ENCODE results near the gene PRSS22.

Gene PRSS22

GRCh38 chr16:2848933-2849725 lies 8.8 kb downstream of the PRSS22 start:
- DNase-seq = no peak

- no peak for DNase-seq
Observed at GRCh38 chr16:2846511-2847310, 11.3 kb downstream of the PRSS22 start.

GRCh38 chr16:2845116-2845515 lies 12.9 kb downstream of the PRSS22 start:
- no peak for DNase-seq

GRCh38 chr16:2843526-2843925 lies 14.4 kb downstream of the PRSS22 start:
- no peak for DNase-seq

GRCh38 chr16:2842340-2843000 lies 15.5 kb downstream of the PRSS22 start:
- no peak for DNase-seq

GRCh38 chr16:2841606-2842339 lies 16.2 kb downstream of the PRSS22 start:
- no peak for DNase-seq

GRCh38 chr16:2840914-2841313 lies 17.1 kb downstream of the PRSS22 start:
- no peak for DNase-seq

- DNase-seq = no peak
Observed at GRCh38 chr16:2839650-2840450, 18.1 kb downstream of the PRSS22 start.

- DNase-seq = peak; percentile 34 to 61
Observed at GRCh38 chr16:2838928-2839327, 19.0 kb downstream of the PRSS22 start.

GRCh38 chr16:2836646-2837508 lies 21.1 kb downstream of the PRSS22 start:
- DNase-seq = no peak

- no peak for DNase-seq
Observed at GRCh38 chr16:2835638-2836493, 22.1 kb downstream of the PRSS22 start.

GRCh38 chr16:2834968-2835367 lies 23.0 kb downstream of the PRSS22 start:
- no peak for DNase-seq

GRCh38 chr16:2833776-2834175 lies 24.2 kb downstream of the PRSS22 start:
- DNase-seq = no peak

- DNase-seq = no peak
Observed at GRCh38 chr16:2831203-2831602, 26.8 kb downstream of the PRSS22 start.

- no peak for DNase-seq
Observed at GRCh38 chr16:2830355-2830695, 27.6 kb downstream of the PRSS22 start.

GRCh38 chr16:2829501-2830354 lies 28.2 kb downstream of the PRSS22 start, which contains the start of gene ZG16B:
Gene ZG16B (plus strand): TSS chr16:2830303. CDS start chr16:2830442, 139 bp downstream.
- DNase-seq = no peak

- no peak for DNase-seq
Observed at GRCh38 chr16:2828876-2829430, 29.0 kb downstream of the PRSS22 start.

- DNase-seq = no peak
Observed at GRCh38 chr16:2828521-2828840, 29.5 kb downstream of the PRSS22 start.

Data from NCI-H524 (cell line).